Transverse colon (tissue), 4 donors: Measurements from ENCODE around the gene AP3M1.

Experiments
- CTCF ChIP-seq, 5 experiments: fragments of 200-600 bp in 3 of 5; fragments of 450-650 bp in 2 of 5; sonication (generic) in 3 of 5; IDR thresholded peaks; 1 replicate in 2 of 5; 2 replicates in 3 of 5; pipeline ENCODE4 v1.5.1; 2016 to 2017; ENCODE audit warnings: antibody characterized with exemption in 5 of 5, inconsistent platforms in 3 of 5, mild to moderate bottlenecking in 2 of 5, moderate library complexity in 1 of 5
- POLR2A ChIP-seq: fragments of 450-650 bp; IDR thresholded peaks from one replicate; pipeline ENCODE4 v1.6.1; 2016; ENCODE audit warnings: antibody characterized with exemption, mild to moderate bottlenecking, moderate library complexity
- POLR2AphosphoS5 ChIP-seq, 3 donors: sonication (generic); formaldehyde crosslinking; IDR thresholded peaks; one replicate each; pipeline ENCODE4 v1.6.1; 2016; ENCODE audit warnings: antibody characterized with exemption in 3 of 3

- no peak for TF ChIP-seq POLR2AphosphoS5 (IDR thresholded peaks at IDR 0.05)
- no peak for TF ChIP-seq CTCF (IDR thresholded peaks at IDR 0.05)
- TF ChIP-seq POLR2A: no peak
These were observed 1.5 kb upstream of the AP3M1 start for GRCh38 chr10:74151879-74152722.
